HepG2 (cell line): ENCODE data around the gene SQSTM1. TPM values are rescaled to one million over a fixed set of nuclear protein-coding genes. Genes with fewer than 3 reads are reported as not detected.

ENCODE experiments used
- ATAC-seq: fragments of 200-7000 bp; cut with Tn5 transposase; 3 replicates; pipeline ENCODE4 v1.9.1; 2020; ENCODE audit warnings: mild to moderate bottlenecking, moderate library complexity
- BruUV-seq: library from RNA; stranded (reverse); fragments of 400-500 nt; replicated peaks from 2 replicates; lab custom pipeline; 2021; lab: Mats Ljungman, UMichigan
- CTCF ChIA-PET: fragments of 300-600 bp; formaldehyde crosslinking; extraction: SDS; loops from one replicate; lab custom pipeline; 2021; ENCODE audit warnings: low total read pairs, inconsistent platforms, low intra/inter-chr PET ratio; lab: Yijun Ruan, JAX
- POLR2A ChIA-PET: fragments of 350-600 bp; sonication (Branson Sonifier 250); formaldehyde crosslinking; loops from one replicate; lab custom pipeline; 2020; ENCODE audit warnings: antibody characterized with exemption, inconsistent platforms; lab: Yijun Ruan, JAX
- DNase-seq: peaks from one replicate; pipeline ENCODE4 v3.0.0-alpha.2; 2015; ENCODE audit warnings: low spot score
- FAIRE-seq: peaks from 3 replicates; lab custom pipeline; 2011; peaks lifted over from hg19 to GRCh38; lab: Jason Lieb, UNC
- H2AFZ ChIP-seq: one replicate; pipeline ENCODE4 v1.6.1; 2011; ENCODE audit warnings: low read length, inconsistent platforms
- H3K27ac ChIP-seq: fragments of 300-600 bp; 3 replicates; pipeline ENCODE4 v1.8.0; 2011; ENCODE audit warnings: mixed run types, mild to moderate bottlenecking, mixed read lengths, low read length, inconsistent platforms; ENCODE audit not compliant: insufficient read depth; ENCODE audit errors: extremely low read length
- H3K27me3 ChIP-seq, 2 experiments: fragments of 200-600 bp in 1 of 2; 2 replicates in 1 of 2; 3 replicates in 1 of 2; pipeline versions ENCODE4 v1.6.0 to v1.8.0; 2011; ENCODE audit warnings: low read length in 2 of 2, mild to moderate bottlenecking in 2 of 2, moderate library complexity in 2 of 2, inconsistent platforms in 1 of 2; ENCODE audit not compliant: insufficient read depth in 2 of 2, control insufficient read depth in 1 of 2
- H3K36me3 ChIP-seq, 2 experiments: fragments of 200-600 bp in 1 of 2; replicated peaks in 1 of 2; 2 replicates in 1 of 2; 3 replicates in 1 of 2; pipeline versions ENCODE4 v1.5.1 to v1.8.0; 2011; ENCODE audit warnings: low read length in 2 of 2, inconsistent platforms in 1 of 2; ENCODE audit not compliant: insufficient read depth in 2 of 2, control insufficient read depth in 1 of 2
- H3K4me1 ChIP-seq: 2 replicates; pipeline ENCODE4 v1.5.1; 2012; ENCODE audit warnings: low read length, inconsistent platforms; ENCODE audit not compliant: insufficient read depth
- H3K4me2 ChIP-seq: 2 replicates; pipeline ENCODE4 v1.6.0; 2011; ENCODE audit warnings: low read depth, low read length, inconsistent platforms
- H3K4me3 ChIP-seq, 3 experiments: fragments of 200-600 bp in 1 of 3; sonication (generic), shearing (Covaris generic) in 1 of 3; replicated peaks in 1 of 3; 2 replicates each; pipeline ENCODE4 v1.5.1; 2011 to 2016; ENCODE audit warnings: low read length in 3 of 3, inconsistent platforms in 2 of 3, low read depth in 2 of 3, mild to moderate bottlenecking in 2 of 3, control low read depth in 1 of 3, mixed read lengths in 1 of 3; ENCODE audit not compliant: insufficient read depth in 1 of 3
- H3K79me2 ChIP-seq: one replicate; pipeline ENCODE4 v1.6.1; 2011; ENCODE audit warnings: low read length, inconsistent platforms; ENCODE audit not compliant: insufficient read depth
- H3K9ac ChIP-seq: 2 replicates; pipeline ENCODE4 v1.6.0; 2011; ENCODE audit warnings: mild to moderate bottlenecking, low read depth, low read length, inconsistent platforms; ENCODE audit not compliant: insufficient read depth
- H3K9me3 ChIP-seq: 2 replicates; pipeline ENCODE4 v1.5.1; 2012; ENCODE audit warnings: mild to moderate bottlenecking, low read length
- H4K20me1 ChIP-seq: 2 replicates; pipeline ENCODE4 v1.6.0; 2011; ENCODE audit warnings: inconsistent platforms, mild to moderate bottlenecking, low read length, moderate library complexity; ENCODE audit not compliant: insufficient read depth
- HMGXB3 ChIP-seq: sonication (generic); formaldehyde crosslinking; IDR thresholded peaks from 2 replicates; pipeline ENCODE4 v1.4.0; 2020; ENCODE audit warnings: missing genetic modification reagents, borderline replicate concordance
- PRPF4 ChIP-seq: fragments of 200-400 bp; formaldehyde crosslinking; IDR thresholded peaks from 2 replicates; pipeline ENCODE4 v1.6.1; 2016; ENCODE audit warnings: low read length, low read depth; ENCODE audit not compliant: poor library complexity, severe bottlenecking
- SALL1 ChIP-seq: sonication (generic); formaldehyde crosslinking; IDR thresholded peaks from 2 replicates; pipeline ENCODE4 v1.8.0; 2022; ENCODE audit warnings: mild to moderate bottlenecking, missing genetic modification reagents
- YY1 ChIP-seq: IDR thresholded peaks from 2 replicates; pipeline ENCODE4 v1.6.1; 2011; ENCODE audit warnings: low read length, low read depth, moderate library complexity, mild to moderate bottlenecking; ENCODE audit not compliant: insufficient read depth, insufficient replicate concordance
- ZMYM3 ChIP-seq: sonication (generic); formaldehyde crosslinking; IDR thresholded peaks from 2 replicates; pipeline ENCODE4 v1.5.1; 2020; ENCODE audit warnings: mild to moderate bottlenecking, missing genetic modification reagents
- ZNF883 ChIP-seq: sonication (generic); formaldehyde crosslinking; IDR thresholded peaks from 2 replicates; pipeline ENCODE4 v1.5.1; 2020; ENCODE audit warnings: mild to moderate bottlenecking, missing genetic modification reagents; ENCODE audit errors: not compliant biosample characterization
- WGBS: methylation state at CpG from one replicate; pipeline ENCODE4 v1.1.6; 2017; ENCODE audit warnings: low lambda C conversion rate; 5-methylcytosine and 5-hydroxymethylcytosine counted together
- in situ Hi-C: cut with HindIII; loops from 2 replicates; pipeline ENCODE4 v1.10.0; 2017; ENCODE audit warnings: low pct_unique_long_range_greater_than_20kb; ENCODE audit not compliant: extremely low pct_ligation_motif_present
- intact Hi-C: fragments of 100-400 bp; cut with micrococcal nuclease; formaldehyde crosslinking; loops from one replicate; pipeline ENCODE4 v1.10.0; 2022; ENCODE audit not compliant: unreplicated experiment
- polyA plus RNA-seq, 8 experiments: library from polyadenylated mRNA; depleted of rRNA in 3 of 8; stranded (reverse) in 7 of 8; unstranded in 1 of 8; fragments of >200 nt; fragmentation: Illumina TruSeq in 4 of 8; extraction: Trizol in 4 of 8; gene quantifications; 2 replicates each; pipeline versions ENCODE4 v1.2.1 to v1.2.3, GENCODE V29; 2011 to 2016; ENCODE audit warnings: low read depth in 4 of 8, missing spikeins in 1 of 8, mixed read lengths in 1 of 8; ENCODE audit not compliant: insufficient read depth in 1 of 8
- total RNA-seq, 5 experiments: library from RNA; depleted of rRNA; stranded (reverse); fragments of >200 nt; fragmentation: Illumina TruSeq; extraction: Trizol; gene quantifications; 2 replicates each; pipeline ENCODE4 v1.2.3, GENCODE V29; 2016; ENCODE audit warnings: low read depth in 1 of 5
- TF ChIP-seq, protein P1 (sequence below): sonication (generic); formaldehyde crosslinking; IDR thresholded peaks from 2 replicates; pipeline ENCODE4 v1.4.0; 2020; ENCODE audit warnings: missing genetic modification reagents

Gene SQSTM1
- total and polyA plus RNA-seq, 2 of the 13 experiments (the other 11 are each of a cell fraction or from before 2014, with no cell fraction given): 90.9 to 160 TPM

- in situ Hi-C loops (no loop called here), intact Hi-C loops (no loop called here)
- no peaks in the 10 kb centered on the region for H4K20me1 ChIP-seq
- DNase-seq (no peak), FAIRE-seq (no peak), ATAC-seq (peak; percentile 22)
- H3K79me2 ChIP-seq: no peaks in the 10 kb centered on the region
- H3K27ac ChIP-seq: no peak overlapping the region
- H3K9me3 ChIP-seq: no peaks in the 10 kb centered on the region
- H2AFZ ChIP-seq: no peak overlapping the region
- CTCF ChIA-PET: no interaction called here
- TF ChIP-seq HMGXB3 (no peak), YY1 (no peak), PRPF4 (no peak), ZMYM3 (CRISPR knock-in tag) (no peak), ZNF883 (CRISPR knock-in tag) (no peak), SALL1 (CRISPR knock-in tag) (no peak)
- TF ChIP-seq, protein P1, sequence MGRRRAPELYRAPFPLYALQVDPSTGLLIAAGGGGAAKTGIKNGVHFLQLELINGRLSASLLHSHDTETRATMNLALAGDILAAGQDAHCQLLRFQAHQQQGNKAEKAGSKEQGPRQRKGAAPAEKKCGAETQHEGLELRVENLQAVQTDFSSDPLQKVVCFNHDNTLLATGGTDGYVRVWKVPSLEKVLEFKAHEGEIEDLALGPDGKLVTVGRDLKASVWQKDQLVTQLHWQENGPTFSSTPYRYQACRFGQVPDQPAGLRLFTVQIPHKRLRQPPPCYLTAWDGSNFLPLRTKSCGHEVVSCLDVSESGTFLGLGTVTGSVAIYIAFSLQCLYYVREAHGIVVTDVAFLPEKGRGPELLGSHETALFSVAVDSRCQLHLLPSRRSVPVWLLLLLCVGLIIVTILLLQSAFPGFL (CRISPR knock-in tag): no peak
- peaks cover 1 to 21% of the 10 kb centered on the region in 2 experiments; a peak in 3 of 5 replicates for H3K36me3 ChIP-seq
- POLR2A ChIA-PET: no interaction called here
- BruUV-seq: no TSS peak
- H3K4me2 ChIP-seq: no peak overlapping the region
- H3K4me1 ChIP-seq: no peaks in the 10 kb centered on the region
- WGBS: 100% methylated on average over 4 of the region's 4 CpGs
- no peaks in the 10 kb centered on the region for H3K27me3 ChIP-seq
- H3K4me3 ChIP-seq: no peak overlapping the region
- no peak overlapping the region for H3K9ac ChIP-seq
Observed at GRCh38 chr5:179781846-179782245, 38.9 kb upstream of the SQSTM1 start.
